Inferior parietal cortex (tissue), 1 donor: ENCODE measurements around the gene FBXO48.

Source experiments
- DNase-seq: peaks from one replicate; pipeline ENCODE4 v3.0.0-alpha.2; 2016; ENCODE audit errors: extremely low spot score

FBXO48 gene

DNA sequence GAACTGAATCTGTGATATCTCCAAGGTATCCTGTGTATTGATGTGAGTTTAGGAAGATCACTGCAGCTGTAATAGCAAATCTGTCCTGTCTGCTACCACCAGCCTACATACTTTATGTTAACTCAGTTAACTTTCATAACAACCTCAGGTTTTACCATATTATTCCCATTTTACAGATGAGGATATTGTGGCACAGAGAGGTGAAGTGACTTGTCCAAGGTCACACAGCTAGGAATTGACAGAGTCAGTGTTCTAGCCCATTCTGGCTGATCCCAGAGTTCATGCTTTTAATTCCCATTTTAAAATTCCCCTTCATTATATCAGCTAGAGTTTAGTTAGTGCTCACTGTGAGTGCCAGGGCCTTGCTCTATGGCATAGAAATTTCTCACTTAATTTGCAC is 52.6 kb downstream of the FBXO48 start:
- DNase-seq: no peak

DNA sequence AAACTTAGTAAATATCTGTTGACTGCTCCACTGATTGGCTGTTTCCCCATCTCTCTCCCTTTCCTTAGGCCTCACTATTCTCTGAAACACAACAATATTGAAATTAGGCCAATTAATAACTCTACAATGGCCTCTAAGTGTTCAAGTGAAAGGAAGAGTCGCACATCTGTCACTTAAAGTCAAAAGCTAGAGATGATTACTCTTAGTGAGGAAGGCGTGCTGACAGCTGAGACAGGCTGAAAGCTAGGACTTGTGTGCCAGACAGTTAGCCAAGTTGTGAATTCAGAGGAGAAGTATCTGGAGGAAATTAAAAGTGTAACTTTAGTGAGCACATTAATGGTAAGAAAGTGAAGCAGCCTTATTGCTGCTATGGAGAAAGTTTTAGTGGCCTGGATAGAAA is 53.6 kb downstream of the FBXO48 start:
- no peak for DNase-seq

DNA sequence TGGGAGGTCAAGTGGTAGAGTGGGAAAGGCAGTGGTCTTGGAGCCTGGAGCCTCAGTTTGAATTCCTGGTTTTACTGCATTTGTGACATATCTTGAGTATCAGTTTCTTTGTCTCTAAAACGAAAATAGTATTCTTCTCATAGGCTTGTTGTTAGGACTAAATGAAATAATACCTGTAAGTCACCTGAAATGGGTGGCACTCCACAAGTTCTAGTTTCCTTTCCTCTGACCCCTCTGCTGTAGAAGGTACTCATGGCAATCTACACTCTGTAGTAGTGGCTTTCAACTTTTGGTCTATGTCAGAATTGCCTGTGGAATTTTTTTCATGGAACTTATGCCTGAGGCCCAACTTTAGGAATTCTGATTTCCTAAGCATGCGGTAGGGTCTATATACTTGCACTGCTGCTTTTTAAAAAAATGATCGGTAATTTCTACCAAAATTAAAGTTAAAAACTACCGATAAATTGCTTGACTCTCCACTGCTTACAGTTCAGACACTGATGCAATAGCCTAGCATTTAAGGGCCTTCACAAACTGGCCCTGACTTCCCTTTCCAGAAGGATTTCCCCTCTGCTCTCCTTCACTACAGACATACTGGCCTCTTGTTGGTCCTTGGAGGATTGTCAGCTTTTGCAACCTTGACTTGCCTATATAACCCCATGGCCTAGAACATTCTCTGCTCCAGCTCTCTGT is 54.8 kb downstream of the FBXO48 start:
- DNase-seq: no peak

DNA sequence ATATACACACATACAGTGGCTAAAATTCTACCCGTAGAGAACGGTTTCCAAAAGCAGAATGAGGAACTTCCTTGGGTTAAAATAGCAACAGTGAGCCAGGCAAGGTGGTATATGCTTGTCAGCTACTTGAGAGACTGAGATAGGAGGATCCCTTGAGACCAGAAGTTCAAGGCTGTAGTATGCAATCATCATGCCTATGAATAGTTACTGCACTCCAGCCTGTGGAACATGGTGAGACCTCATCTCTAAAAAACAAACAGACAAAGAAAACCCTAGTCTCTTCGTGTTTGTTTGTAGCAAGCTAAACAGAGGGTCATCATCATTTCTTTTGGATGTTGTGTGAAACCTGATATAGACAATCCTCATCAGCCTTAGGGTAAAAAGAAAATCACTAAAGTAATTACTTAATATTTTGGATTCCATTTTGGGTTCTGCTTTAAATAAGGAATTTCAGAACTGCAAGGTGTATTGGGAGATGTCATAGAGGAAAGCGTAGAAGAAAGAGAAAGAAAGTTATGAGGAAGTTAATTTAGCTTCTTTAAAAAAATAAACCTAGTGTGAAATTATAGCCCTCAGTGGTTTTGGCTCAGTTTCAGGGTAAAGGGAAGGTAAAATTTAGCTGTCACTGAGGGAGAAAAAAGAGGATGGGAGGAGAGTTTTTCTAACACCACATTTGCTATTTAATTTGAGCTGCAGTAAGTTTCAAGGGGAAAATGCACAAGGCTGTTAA is 55.5 kb downstream of the FBXO48 start:
- no peak for DNase-seq
